Spleen (tissue), 7 donors: ENCODE data around the gene MUC20.

Experiments
- POLR2A ChIP-seq, 3 donors: fragments of 450-650 bp; IDR thresholded peaks; one replicate each; pipeline ENCODE4 v1.5.1; 2017; ENCODE audit warnings: antibody characterized with exemption in 3 of 3, mild to moderate bottlenecking in 1 of 3
- TF ChIP-seq, protein P1 (sequence below), 11 experiments: fragments of 200-600 bp in 7 of 11; fragments of 450-650 bp in 4 of 11; sonication (generic) in 4 of 11; IDR thresholded peaks in 8 of 11; conservative IDR thresholded peaks in 3 of 11; 1 replicate in 7 of 11; 2 replicates in 4 of 11; pipeline versions ENCODE4 v1.4.0 to v1.8.0; 2016 to 2021; ENCODE audit warnings: antibody characterized with exemption in 11 of 11, inconsistent platforms in 4 of 11, mild to moderate bottlenecking in 1 of 11
- donor health status: DM: no; HTN: no; CAD: no; lungs with moderate emphysema.
- donor health status: DM: no; HTN: no; CAD: no.
- donor health status: DM: no; HTN: no; CAD: no.

DNA sequence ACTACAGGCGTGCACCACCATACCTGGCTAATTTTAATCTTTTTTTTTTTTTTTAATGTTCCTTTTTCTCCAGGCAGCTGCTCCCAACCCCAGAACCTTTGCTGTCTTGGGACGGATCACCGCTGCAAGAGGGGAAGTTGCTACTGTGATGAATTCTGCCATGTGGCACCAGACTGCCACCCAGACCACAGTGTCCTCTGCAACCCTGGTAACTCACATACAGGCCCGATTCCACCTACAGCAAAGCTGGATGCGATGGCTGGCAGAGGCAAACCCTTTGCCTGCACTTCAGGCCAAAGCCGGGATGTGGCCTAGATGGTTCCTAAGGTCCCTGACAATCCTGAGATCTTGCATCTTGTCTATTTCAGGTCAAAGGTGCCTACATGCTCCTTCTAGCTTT is 12.7 kb upstream of the MUC20 start:
- TF ChIP-seq, protein P1, sequence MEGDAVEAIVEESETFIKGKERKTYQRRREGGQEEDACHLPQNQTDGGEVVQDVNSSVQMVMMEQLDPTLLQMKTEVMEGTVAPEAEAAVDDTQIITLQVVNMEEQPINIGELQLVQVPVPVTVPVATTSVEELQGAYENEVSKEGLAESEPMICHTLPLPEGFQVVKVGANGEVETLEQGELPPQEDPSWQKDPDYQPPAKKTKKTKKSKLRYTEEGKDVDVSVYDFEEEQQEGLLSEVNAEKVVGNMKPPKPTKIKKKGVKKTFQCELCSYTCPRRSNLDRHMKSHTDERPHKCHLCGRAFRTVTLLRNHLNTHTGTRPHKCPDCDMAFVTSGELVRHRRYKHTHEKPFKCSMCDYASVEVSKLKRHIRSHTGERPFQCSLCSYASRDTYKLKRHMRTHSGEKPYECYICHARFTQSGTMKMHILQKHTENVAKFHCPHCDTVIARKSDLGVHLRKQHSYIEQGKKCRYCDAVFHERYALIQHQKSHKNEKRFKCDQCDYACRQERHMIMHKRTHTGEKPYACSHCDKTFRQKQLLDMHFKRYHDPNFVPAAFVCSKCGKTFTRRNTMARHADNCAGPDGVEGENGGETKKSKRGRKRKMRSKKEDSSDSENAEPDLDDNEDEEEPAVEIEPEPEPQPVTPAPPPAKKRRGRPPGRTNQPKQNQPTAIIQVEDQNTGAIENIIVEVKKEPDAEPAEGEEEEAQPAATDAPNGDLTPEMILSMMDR (IDR thresholded peaks at IDR 0.05 in 8 of 11, conservative IDR thresholded peaks at IDR 0.05 in 3 of 11) = no peak
- TF ChIP-seq POLR2A (IDR thresholded peaks at IDR 0.05) = no peak
